Caco-2 (cell line): Measurements from ENCODE around the gene REV3L. TPM values are rescaled to one million over a fixed set of nuclear protein-coding genes. Genes with fewer than 3 reads are reported as not detected.
"Not testable (repeated sequence)": the region's sequence is repeated elsewhere in the genome, so short reads cannot be mapped to it uniquely, and the experiment has no call there.

ENCODE experiments used
- BruUV-seq: library from RNA; stranded (reverse); fragments of 400-500 nt; replicated peaks from 2 replicates; lab custom pipeline; 2021; lab: Mats Ljungman, UMichigan
- CTCF ChIA-PET: fragments of 300-600 bp; sonication (Branson Sonifier 250); formaldehyde crosslinking; loops from one replicate; lab custom pipeline; 2022; ENCODE audit warnings: antibody characterized with exemption; lab: Charles Lee
- POLR2A ChIA-PET: fragments of 300-600 bp; sonication (Branson Sonifier 250); formaldehyde crosslinking; loops from one replicate; lab custom pipeline; 2022; ENCODE audit warnings: antibody characterized with exemption; lab: Charles Lee
- DNase-seq, 2 experiments: peaks; one replicate each; pipeline versions ENCODE4 v3.0.0 to v3.0.0-alpha.2; 2020 to 2022
- H3K27me3 ChIP-seq: replicated peaks from 2 replicates; pipeline ENCODE4 v1.6.0; 2011; ENCODE audit warnings: low read length; ENCODE audit not compliant: control insufficient read depth, insufficient read depth
- H3K36me3 ChIP-seq: 2 replicates; pipeline ENCODE4 v1.5.1; 2011; ENCODE audit warnings: low read length; ENCODE audit not compliant: control insufficient read depth, insufficient read depth
- H3K4me1 ChIP-seq: fragments of 250-450 bp; sonication (Bioruptor Pico); 2 replicates; pipeline ENCODE4 v1.5.1; 2020; ENCODE audit warnings: mild to moderate bottlenecking
- H3K4me3 ChIP-seq: 2 replicates; pipeline ENCODE4 v1.5.1; 2011; ENCODE audit warnings: low read depth, mild to moderate bottlenecking, control low read depth, low read length
- H3K9me3 ChIP-seq: fragments of 250-450 bp; sonication (Bioruptor Pico); 2 replicates; pipeline ENCODE4 v1.5.1; 2020; ENCODE audit warnings: mild to moderate bottlenecking, moderate library complexity
- H3K27ac Mint-ChIP-seq: one replicate; pipeline ENCODE4 v1.8.0; 2022; ENCODE audit warnings: mixed read lengths; ENCODE audit not compliant: unreplicated experiment
- H3K27me3 Mint-ChIP-seq: one replicate; pipeline ENCODE4 v1.8.0; 2022; ENCODE audit warnings: mixed read lengths; ENCODE audit not compliant: insufficient read depth, unreplicated experiment
- H3K36me3 Mint-ChIP-seq: one replicate; pipeline ENCODE4 v1.8.0; 2022; ENCODE audit warnings: mild to moderate bottlenecking, mixed read lengths; ENCODE audit not compliant: insufficient read depth, unreplicated experiment
- H3K4me1 Mint-ChIP-seq: one replicate; pipeline ENCODE4 v1.8.0; 2022; ENCODE audit warnings: low read depth, mixed read lengths; ENCODE audit not compliant: unreplicated experiment
- H3K4me3 Mint-ChIP-seq: one replicate; pipeline ENCODE4 v1.8.0; 2022; ENCODE audit warnings: mild to moderate bottlenecking, moderate library complexity, mixed read lengths; ENCODE audit not compliant: unreplicated experiment
- H3K9me3 Mint-ChIP-seq: one replicate; pipeline ENCODE4 v1.8.0; 2022; ENCODE audit warnings: mixed read lengths; ENCODE audit not compliant: unreplicated experiment
- CTCF ChIP-seq, 2 experiments: fragments of 200-600 bp in 1 of 2; IDR thresholded peaks; 1 replicate in 1 of 2; 2 replicates in 1 of 2; pipeline versions ENCODE4 v1.5.1 to v1.8.0; 2011 to 2022; ENCODE audit warnings: antibody characterized with exemption in 1 of 2, control low read depth in 1 of 2, inconsistent platforms in 1 of 2, low read depth in 1 of 2, low read length in 1 of 2, mild to moderate bottlenecking in 1 of 2, moderate library complexity in 1 of 2; ENCODE audit not compliant: insufficient read depth in 1 of 2, severe bottlenecking in 1 of 2, unreplicated experiment in 1 of 2
- intact Hi-C: fragments of 100-400 bp; cut with micrococcal nuclease; formaldehyde crosslinking; loops from one replicate; pipeline ENCODE4 v1.10.0; 2022; ENCODE audit not compliant: unreplicated experiment
- total RNA-seq: library from RNA; stranded (reverse); gene quantifications from 2 replicates; pipeline ENCODE4 v1.2.3, GENCODE V29; 2022

The REV3L gene
- total RNA-seq, 1 experiment from 2014 or later, result 22.2 TPM

- no peak for DNase-seq
- Histone ChIP-seq H3K9me3 (no peaks in the 10 kb centered on the region), H3K4me1 (peaks cover 13% of the 10 kb centered on the region), H3K27me3 (no peaks in the 10 kb centered on the region), H3K4me3 (no peak overlapping the region), H3K36me3 (no peaks in the 10 kb centered on the region)
- ChIA-PET CTCF (interaction anchor here (1.3 to 1.4 kb wide), 2 partner anchors 64 to 199 kb away, joined by 5 to 6 read pairs; no protein-coding TSS in a partner anchor), POLR2A (interaction anchor here (0.6 kb wide), 1 partner anchor 141 kb away, joined by 15 read pairs; no protein-coding TSS in a partner anchor)
- BruUV-seq, result no TSS peak
- Mint-ChIP-seq H3K36me3 (peaks cover 18% of the 10 kb centered on the region), H3K27me3 (no peaks in the 10 kb centered on the region), H3K4me1 (peaks cover 18% of the 10 kb centered on the region), H3K9me3 (no peaks in the 10 kb centered on the region), H3K27ac (peak overlapping the region; percentile 76), H3K4me3 (peak overlapping the region; percentile 77)
- TF ChIP-seq CTCF (IDR thresholded peaks at IDR 0.05; ENCODE audit: insufficient read depth in 1 of 2, low read depth in 1 of 2, low read length in 1 of 2, severe bottlenecking in 1 of 2, unreplicated experiment in 1 of 2), result no peak
- intact Hi-C loops, result loop anchor here (2.0 to 5.0 kb wide), 6 partner anchors 49 to 731 kb away; partner anchors contain the start of gene REV3L
Observed at GRCh38 chr6:111258010-111258409, 225.0 kb downstream of the REV3L start.

GRCh38 chr6:111256646-111257045 lies 226.4 kb downstream of the REV3L start:
- H3K9me3 ChIP-seq, result no peaks in the 10 kb centered on the region
- peaks cover 9% of the 10 kb centered on the region for H3K36me3 Mint-ChIP-seq
- no peak overlapping the region for H3K4me3 Mint-ChIP-seq
- H3K27me3 Mint-ChIP-seq, result no peaks in the 10 kb centered on the region
- H3K4me1 Mint-ChIP-seq, result peaks cover 18% of the 10 kb centered on the region
- ChIA-PET CTCF (interaction anchor here (0.8 kb wide), 1 partner anchor 373 kb away, joined by 4 read pairs; no protein-coding TSS in a partner anchor), POLR2A (no interaction called here)
- no peak overlapping the region for H3K4me3 ChIP-seq
- intact Hi-C loops, result loop anchor here (1.0 to 5.0 kb wide), 6 partner anchors 46 to 729 kb away; no protein-coding TSS in a partner anchor
- no peak overlapping the region for H3K27ac Mint-ChIP-seq
- BruUV-seq, result no TSS peak
- no peaks in the 10 kb centered on the region for H3K36me3 ChIP-seq
- DNase-seq, result no peak
- H3K27me3 ChIP-seq, result no peaks in the 10 kb centered on the region
- H3K9me3 Mint-ChIP-seq, result no peaks in the 10 kb centered on the region
- peaks cover 13% of the 10 kb centered on the region for H3K4me1 ChIP-seq
- peak in 1 of 2 experiments; percentile 36 for TF ChIP-seq CTCF (IDR thresholded peaks at IDR 0.05; ENCODE audit: insufficient read depth in 1 of 2, low read depth in 1 of 2, low read length in 1 of 2, severe bottlenecking in 1 of 2, unreplicated experiment in 1 of 2)

- BruUV-seq, H3K9me3 Mint-ChIP-seq, H3K36me3 ChIP-seq, H3K27me3 ChIP-seq, H3K36me3 Mint-ChIP-seq, DNase-seq, H3K4me3 ChIP-seq, H3K27me3 Mint-ChIP-seq, POLR2A ChIA-PET, H3K9me3 ChIP-seq: not testable (repeated sequence)
- peak overlapping the region; percentile 64 for H3K27ac Mint-ChIP-seq
- H3K4me3 Mint-ChIP-seq, result peak overlapping the region; percentile 45
- H3K4me1 Mint-ChIP-seq, result peaks cover 15% of the 10 kb centered on the region
- intact Hi-C loops, result loop anchor here (1.0 to 5.0 kb wide), 6 partner anchors 45 to 729 kb away; no protein-coding TSS in a partner anchor
- CTCF ChIA-PET, result interaction anchor here (0.8 kb wide), 1 partner anchor 374 kb away, joined by 4 read pairs; no protein-coding TSS in a partner anchor
- peaks cover 13% of the 10 kb centered on the region for H3K4me1 ChIP-seq
Observed at GRCh38 chr6:111255838-111256237, 227.2 kb downstream of the REV3L start.
